GM13976 (cell line): ENCODE data around the gene ZNF532.

Source experiments
- DNase-seq: peaks from one replicate; pipeline ENCODE4 v3.0.0; 2012; ENCODE audit warnings: low spot score
- CTCF ChIP-seq: IDR thresholded peaks from 2 replicates; pipeline ENCODE4 v1.5.1; 2012; ENCODE audit warnings: borderline replicate concordance, mild to moderate bottlenecking; ENCODE audit not compliant: insufficient read depth; ENCODE audit errors: extremely low read depth, missing control alignments, control extremely low read depth
- in situ Hi-C: fragments of 300-500 bp; cut with MboI; formaldehyde crosslinking; loops from one replicate; pipeline ENCODE4 v1.12.0; 2022; ENCODE audit warnings: low sequenced_read_pairs, mixed read lengths, inconsistent platforms; ENCODE audit not compliant: unreplicated experiment

Gene ZNF532

DNA sequence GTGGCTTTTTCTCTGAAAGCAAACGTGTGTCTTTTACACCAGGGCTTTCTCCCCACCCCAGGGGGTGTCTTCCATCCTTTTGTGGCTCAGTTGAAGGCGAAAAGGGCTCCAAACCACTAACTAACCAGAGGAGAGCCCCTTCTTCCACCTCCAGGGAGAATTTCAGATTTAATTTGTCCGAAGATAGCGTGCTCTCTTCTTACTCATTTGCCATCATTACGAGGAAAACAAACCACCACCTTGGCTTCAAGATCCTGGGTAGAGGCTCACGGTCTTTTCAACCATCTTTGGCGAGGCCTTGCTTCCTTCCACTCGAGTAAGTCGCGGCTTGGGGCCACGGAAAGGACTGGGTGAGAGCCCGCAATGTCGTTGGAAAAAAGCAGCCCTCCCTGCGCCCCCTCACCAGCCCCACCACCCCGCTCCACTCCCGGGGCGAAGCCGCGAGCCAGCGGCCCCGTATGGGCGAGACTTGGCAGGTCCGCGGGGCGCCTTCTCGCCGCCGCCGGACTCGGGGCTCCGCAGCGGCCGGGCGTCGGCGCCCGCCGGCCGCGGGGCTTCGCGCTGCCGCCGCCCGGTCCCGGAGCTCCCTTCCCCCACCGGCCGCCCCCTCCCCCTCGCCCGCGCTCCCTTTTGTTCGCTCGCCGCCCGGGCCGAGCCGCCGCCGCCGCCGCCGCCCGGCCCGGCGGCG lies 1.7 kb upstream of the ZNF532 start:
- in situ Hi-C loops = no loop called here
- DNase-seq = peak; percentile 69
- TF ChIP-seq CTCF = no peak

DNA sequence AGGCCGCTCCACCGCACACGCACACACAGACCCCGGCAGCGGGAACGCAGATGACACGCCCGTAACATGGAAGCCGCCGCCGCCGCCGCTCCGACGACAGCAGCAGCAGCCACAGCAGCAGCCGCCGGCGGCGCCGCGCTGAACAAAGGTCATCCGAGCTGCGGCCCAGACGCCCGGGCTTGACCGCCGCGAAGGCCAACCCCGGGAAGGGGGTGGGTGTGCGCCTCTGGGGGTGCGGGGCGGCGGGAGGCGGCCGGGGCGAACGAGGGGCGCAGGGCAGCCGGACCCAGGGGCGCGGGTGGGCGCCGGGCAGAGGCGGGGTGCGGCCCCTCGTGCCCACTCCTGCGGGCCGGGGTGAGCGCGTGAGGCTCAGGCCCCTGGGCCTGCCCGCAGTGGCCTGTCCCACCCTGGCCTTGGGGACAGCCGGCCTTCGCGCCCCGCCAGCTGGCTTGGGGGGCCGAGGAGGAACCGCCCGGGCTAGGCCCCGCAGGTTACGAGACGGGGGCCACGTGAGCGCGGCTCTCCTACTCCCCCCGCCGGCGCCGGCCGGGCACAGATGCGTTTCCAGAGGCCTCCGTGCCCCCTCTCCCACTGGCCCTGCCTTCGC lies 1.0 kb upstream of the ZNF532 start:
- peak; percentile 68 for DNase-seq
- no peak for TF ChIP-seq CTCF
- in situ Hi-C loops = no loop called here

GRCh38 chr18:58865033-58865590 lies 435 bp downstream of the ZNF532 start:
- no peak for TF ChIP-seq CTCF
- no peak for DNase-seq
- in situ Hi-C loops = no loop called here

DNA sequence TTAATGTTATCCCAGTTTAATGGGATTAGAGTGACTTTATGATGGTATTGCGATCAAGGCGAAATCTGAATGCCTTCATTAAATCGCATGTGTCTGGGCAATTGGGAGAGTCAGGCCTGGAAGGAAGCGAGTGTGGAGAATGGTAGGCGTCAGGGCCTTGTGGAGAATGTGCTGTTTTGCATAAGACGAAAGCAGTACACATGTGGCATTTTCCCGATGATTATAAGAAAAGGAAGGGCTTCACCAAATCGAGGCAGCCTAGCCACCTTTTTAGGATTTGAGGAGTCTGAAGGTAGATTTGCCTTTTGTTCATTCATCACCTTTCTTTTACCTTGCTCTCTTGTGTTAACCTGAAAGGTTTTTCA lies 1.0 kb downstream of the ZNF532 start:
- in situ Hi-C loops = no loop called here
- no peak for DNase-seq
- no peak for TF ChIP-seq CTCF

DNA sequence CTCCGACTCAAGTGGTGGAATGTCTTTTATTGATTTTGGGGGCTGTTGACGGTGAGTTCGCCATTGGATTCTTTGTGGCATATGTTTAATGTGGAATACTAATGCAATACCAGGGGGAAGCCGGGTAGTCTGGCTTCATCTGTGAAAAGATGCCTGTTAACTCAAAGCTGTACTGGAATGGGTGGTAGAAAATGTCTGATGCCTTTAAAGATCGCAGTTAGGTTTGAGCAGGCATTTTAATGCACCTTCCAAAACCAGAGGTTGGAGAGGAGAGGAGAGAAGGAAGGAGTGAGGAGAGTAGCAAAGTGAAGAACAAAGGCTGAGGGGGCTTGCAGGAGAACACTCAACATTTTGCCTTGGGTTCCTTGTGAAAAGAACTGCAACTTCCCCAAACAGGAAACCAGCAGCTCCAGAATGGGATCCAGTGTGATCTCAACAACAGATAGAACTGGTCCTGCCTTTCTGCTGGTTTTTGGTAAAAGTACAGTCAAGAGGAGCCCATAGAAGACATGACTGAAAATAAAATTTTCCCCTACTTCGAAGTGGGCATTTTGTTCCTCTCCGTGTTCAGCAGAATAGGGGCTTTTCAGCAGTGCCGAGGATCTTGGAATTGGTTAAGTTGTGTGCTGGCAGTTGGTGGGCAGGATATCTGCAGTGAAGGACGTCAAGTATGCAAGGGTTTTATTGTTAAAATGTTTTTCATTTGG lies 1.5 kb downstream of the ZNF532 start:
- TF ChIP-seq CTCF = no peak
- DNase-seq = no peak
- in situ Hi-C loops = no loop called here

DNA sequence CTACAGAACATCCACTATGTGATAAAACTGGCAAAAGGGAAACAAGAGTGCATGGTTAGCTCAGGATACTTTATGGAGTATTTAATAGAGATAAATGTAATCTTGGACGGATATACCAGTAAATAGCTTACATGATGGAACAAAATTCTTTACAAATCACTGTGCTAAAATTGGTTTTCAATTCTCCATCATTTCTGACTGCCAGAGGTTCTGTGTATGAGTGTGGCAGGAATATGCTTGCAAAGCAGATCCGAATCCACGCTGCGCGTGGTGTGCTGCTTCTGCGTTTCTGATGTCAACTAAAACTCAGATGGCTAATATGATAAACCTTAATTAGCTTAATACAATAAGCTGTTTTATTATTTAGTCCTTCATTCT lies 2.1 kb downstream of the ZNF532 start:
- no peak for TF ChIP-seq CTCF
- in situ Hi-C loops = no loop called here
- DNase-seq = no peak
